Measurements from ENCODE around the gene DHX34.
"Not testable (repeated sequence)": the region's sequence is repeated elsewhere in the genome, so short reads cannot be mapped to it uniquely, and the experiment has no call there.

Gene DHX34, protein sequence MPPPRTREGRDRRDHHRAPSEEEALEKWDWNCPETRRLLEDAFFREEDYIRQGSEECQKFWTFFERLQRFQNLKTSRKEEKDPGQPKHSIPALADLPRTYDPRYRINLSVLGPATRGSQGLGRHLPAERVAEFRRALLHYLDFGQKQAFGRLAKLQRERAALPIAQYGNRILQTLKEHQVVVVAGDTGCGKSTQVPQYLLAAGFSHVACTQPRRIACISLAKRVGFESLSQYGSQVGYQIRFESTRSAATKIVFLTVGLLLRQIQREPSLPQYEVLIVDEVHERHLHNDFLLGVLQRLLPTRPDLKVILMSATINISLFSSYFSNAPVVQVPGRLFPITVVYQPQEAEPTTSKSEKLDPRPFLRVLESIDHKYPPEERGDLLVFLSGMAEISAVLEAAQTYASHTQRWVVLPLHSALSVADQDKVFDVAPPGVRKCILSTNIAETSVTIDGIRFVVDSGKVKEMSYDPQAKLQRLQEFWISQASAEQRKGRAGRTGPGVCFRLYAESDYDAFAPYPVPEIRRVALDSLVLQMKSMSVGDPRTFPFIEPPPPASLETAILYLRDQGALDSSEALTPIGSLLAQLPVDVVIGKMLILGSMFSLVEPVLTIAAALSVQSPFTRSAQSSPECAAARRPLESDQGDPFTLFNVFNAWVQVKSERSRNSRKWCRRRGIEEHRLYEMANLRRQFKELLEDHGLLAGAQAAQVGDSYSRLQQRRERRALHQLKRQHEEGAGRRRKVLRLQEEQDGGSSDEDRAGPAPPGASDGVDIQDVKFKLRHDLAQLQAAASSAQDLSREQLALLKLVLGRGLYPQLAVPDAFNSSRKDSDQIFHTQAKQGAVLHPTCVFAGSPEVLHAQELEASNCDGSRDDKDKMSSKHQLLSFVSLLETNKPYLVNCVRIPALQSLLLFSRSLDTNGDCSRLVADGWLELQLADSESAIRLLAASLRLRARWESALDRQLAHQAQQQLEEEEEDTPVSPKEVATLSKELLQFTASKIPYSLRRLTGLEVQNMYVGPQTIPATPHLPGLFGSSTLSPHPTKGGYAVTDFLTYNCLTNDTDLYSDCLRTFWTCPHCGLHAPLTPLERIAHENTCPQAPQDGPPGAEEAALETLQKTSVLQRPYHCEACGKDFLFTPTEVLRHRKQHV

DNA sequence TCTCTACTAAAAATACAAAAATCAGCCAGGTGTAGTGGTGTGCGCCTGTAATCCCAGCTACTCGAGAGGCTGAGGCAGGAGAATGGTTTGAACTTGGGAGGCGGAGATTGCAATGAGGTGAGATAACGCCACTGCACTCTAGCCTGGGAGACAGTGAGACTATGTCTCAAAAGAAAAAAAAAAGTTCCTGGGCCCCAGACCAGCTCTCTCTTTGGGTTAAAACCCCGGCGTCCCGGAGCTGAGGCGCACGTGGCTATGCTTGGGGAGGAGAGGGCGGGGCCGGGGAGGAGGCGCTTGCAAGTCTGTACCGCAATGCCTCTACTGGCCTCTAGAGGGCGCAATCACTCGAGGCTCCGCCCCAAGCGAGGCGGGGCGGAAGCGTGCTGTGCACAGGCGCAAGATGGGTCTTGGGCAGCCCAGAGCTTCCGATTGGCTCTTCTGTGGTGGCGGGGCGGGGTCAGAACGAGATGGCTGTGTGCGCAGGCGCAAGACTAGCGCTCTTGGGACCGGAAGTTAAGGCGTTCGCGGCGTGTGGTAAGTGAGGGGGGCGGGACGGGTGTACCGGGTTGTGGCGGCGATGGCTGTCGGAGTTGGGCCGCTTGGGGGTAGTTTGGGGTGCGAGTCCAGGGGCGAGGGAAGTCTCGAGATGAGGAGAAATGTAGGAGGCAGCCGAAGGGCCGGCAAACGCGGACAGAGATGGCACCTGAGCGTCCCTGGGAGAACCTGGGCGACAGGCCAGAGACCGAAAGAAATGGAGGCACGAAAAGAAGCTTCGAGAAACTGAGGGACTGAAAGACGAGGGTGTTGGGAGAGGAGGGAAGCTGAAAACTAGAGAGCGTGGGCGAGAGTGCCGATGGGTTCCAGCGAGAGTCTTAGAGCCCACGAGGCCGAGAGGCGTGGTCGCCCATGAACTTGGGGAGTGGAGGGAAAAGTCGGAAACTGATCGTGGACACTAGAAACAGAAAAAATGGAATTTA, at the start of gene DHX34:
DHX34 (plus strand) TSS at position 497 of the 977 bp plus-strand sequence. CDS start 3,716 bp downstream, outside the sequence.
- DNase-seq = peak; percentile 94

DNA sequence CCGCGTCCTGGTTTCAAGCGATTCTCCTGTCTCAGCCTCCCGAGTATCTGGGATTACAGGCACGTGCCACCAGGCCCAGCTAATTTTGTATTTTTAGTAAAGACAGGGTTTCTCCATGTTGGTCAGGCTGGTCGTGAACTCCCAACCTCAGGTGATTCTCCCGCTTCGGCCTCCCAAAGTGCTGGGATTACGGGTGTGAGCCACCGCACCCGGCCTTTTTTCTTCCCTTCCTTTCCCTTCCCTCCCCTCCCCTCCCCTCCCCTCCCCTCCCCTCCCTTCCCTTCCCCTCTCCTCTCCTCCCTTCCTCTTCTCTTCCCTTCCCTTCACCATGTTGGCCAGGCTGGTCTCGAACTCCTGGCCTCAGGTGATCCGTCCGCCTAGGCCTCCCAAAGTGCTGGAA, 48.2 kb upstream of the DHX34 start:
- not testable (repeated sequence) for DNase-seq

DNA sequence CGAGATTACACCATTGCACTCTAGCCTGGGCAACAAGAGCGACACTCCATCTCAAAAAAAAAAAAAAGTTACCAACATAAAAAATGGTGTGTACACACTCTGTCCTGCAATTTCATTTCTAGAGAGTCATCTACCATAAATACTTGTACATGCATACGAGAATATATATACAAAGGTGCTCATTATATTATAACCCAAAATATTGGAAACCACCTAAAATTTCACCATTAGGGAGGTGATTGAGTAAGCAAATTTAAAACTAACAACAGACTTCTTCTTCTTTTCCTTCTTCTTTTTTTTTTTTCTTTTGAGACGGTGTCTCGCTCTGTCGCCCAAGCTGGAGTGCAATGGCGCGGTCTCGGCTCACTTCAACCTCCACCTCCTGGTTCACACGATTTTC, 46.9 kb upstream of the DHX34 start:
- DNase-seq = no peak

DNA sequence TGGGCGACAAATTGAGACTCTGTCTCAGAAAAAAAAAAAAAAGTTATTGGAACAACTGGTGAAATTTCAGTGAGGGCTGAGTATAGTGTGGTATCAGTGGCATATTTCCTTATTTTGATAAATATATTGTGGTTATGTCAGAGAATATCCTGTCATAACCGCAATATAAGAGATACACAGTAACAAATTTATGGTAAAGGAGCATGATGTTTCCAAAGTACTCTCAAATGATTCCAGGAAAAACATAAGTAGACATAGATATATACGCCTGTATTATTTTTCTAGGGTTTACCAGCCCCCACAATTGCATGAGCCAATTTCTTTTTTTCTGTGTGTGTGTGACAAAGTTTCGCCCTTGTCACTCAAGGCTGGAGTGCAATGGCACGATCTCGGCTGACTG, 45.1 kb upstream of the DHX34 start:
- DNase-seq = no peak

DNA sequence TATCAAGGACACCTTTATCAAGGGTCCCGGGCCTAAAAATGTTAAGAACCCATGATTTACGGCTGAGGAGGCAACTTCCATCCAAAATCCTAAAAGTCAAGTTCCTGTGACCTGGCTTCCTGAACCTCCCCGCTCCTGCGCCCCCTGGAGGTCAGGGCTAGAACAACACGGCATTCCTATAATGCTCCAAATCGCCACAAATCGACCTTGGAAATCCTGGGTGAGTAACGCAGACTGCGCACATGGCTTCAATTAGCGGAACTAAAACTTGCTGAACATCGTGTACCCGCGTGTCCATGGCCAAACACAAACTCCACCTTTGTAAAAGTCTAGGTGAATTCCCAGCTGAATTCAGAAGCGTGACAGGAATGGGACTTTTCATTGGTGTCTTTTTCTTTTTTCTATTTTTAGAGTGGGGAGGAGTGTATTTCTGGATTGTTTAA, 43.8 kb upstream of the DHX34 start:
- DNase-seq = peak; percentile 0

DNA sequence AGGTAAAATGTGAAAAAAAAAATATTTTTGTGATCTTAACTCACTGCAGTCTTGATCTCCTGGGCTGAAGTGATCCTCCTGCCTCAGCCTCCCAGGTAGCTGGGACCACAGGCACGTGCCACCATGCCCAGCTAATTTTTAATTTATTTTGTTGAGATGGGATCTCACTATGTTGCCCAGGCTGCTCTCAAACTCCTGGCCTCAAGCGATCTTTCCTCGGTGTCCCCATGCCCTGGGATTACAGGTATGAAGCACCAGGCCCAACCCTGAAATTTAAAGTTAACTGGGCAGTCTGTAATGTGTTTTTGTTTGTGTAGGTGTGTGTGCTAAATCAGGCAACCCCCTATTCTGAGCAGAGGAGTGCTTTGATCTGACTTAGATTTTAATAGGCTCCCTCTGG, 42.8 kb upstream of the DHX34 start:
- DNase-seq = no peak

DNA sequence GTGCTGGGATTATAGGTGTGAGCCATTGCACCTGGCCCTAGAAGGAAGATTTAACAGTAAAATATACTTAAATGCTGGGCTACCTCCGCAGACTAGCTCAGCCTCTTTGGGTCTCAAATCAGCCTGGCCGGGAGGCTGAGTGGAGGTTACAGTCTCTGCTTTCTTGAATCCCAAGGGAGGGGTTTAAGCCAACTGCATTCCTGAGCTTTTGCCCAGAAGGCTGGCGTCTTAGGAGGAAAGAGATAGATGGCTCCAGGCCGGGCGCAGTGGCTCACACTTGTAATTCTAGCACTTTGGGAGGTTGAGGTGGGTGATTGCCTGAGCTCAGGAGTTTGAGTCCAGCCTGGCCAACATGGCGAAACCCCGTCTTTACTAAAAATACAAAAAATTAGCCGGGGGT, 40.1 kb upstream of the DHX34 start:
- no peak for DNase-seq

DNA sequence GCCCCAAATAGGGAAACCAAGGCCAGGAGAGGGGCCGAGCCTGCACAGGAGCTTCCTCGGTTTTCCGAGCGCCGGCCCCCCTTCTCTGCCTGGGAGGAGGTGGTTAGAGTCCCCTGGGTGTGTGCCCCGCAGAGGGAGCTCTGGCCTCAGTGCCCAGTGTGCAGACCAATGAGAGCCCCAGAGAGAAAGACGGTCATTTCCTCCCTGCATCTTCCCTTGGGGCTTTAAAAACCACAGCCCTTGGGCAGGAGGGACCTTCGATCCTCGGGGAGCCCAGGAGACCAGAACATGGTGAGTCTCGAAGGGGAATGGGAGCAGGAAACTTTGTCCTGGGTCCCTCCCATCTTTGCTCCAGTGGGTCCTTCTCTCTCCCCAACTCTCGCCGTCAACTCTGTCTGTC, 39.5 kb upstream of the DHX34 start, which contains the start of gene C5AR1:
C5AR1 (plus strand) TSS at position 254 of the 400 bp plus-strand sequence; CDS start at position 289, 35 bp downstream.
- no peak for DNase-seq

DNA sequence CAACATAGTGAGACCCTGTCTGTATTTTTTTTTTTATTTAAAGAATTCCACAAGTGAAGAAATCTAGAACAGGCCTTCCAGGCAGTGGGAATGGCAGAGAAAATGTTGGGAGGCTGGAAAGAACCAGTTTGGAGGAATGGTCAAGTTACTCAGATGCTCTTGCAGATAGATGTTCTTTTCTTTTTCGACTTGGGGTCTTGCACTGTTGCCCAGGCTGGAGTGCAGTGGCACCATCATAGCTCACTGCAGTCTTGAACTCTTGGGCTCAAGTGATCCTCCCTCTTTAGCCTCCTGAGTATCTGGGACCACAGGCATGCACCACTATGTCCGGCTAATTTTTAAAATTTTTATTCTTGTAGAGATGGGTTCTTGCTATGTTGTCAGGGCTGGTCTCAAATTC, 38.8 kb upstream of the DHX34 start:
- no peak for DNase-seq

DNA sequence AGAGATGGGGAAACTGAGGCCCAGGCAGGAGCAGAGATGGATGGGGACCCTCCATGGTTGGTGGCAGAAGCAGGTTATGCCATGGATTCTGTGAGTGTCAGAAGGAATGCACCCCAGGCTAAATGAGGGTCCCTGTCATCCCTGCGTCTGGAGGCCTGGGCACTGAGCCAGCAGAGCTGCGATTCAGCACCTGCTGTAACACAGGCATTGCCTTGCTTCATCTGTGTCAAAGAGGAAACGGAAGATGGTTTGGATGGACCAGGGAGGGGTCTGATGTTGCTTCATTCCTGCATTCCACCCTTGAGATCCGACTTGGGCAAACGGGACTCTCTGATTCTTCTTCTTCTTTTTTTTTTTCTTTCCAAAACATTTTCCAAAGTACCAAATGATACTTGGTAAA, 38.3 kb upstream of the DHX34 start:
- peak; percentile 20 for DNase-seq

DNA sequence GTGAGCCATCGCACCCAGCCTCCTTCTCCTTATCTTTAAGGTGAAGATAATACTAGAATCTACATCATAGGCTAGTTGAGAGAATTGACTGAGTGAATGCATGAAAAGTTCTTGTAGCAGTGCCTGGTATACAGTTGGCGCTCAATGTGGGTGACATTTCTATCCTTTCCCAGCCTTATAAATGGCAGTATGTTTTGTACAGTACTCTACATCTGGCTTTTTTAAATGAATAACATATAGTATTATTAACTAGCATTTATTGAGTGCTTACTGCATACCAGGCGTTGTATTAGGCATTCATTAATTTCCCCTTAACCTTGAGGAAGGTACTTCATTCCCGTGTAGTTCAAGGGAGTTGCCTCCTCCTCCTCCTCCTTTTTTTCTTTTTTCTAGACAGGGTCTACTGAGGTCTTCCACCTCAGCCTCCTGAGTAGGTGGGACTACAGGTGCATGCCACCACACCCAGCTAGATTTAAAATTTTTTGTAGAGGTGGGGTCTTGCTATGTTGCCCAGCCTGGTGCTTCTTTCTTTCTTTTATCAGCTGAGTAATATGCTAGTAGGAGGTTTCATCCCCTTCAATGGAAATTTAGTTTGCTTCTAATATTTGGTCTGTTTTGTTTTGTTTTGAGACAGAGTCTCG, 36.6 kb upstream of the DHX34 start:
- no peak for DNase-seq

DNA sequence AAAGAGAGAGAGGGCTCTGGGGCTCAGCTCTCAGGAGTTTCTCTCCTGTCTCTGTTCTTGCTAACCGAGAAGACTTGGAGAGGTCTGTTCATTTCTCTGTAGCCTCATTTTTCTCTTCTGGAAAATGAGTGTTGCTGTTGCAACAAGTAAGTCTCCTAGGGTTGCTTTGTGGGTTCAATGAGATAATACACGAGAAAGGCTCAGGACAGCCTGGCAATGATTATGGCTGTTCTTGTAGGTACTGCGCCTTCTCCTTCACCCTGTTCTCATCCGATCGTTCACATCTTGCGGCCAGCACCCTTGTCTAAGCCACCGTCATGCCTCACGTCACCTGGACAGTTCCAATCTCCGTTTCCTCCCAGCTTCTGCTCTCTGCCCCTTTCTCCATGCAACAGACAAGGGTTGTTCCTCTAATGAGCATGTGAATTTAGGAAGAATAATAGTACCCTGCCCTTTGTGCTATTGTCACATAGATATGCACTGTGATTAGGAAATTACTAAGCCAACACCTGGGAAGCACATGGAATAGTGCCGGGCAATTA, 35.3 kb upstream of the DHX34 start:
- no peak for DNase-seq

DNA sequence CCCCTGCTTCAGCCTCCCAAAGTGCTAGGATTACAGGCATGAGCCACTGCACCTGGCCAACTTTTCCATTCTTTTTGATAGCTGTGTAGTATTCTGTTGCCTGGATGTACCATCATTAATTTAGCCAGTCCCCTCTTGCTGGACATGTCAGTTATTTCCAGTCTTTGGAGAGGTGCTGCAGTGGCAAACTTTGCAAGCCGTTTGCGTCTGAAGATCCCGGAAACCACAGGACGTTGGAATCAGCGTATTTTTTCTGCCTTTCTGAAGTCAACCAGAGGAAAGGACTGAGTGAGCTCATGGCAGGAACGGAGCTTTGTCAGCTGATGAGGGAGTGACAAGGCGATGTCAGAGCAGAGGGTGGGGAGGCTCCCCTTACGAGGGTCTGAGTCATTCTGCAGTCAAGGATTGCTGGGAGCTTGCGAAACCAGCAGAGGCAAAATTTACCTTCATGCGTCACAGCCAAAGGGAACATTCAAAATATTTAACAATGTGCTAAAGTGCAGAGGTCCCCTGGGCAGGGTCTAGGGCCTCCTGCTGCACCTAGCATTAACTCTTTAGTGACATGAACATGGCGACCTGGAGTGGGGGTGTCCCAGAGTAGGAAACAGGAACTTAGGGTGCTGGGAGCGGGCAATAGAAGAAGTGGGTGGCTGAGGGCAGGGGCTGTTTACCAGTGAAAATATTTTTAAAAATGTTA, 33.8 kb upstream of the DHX34 start:
- no peak for DNase-seq

DNA sequence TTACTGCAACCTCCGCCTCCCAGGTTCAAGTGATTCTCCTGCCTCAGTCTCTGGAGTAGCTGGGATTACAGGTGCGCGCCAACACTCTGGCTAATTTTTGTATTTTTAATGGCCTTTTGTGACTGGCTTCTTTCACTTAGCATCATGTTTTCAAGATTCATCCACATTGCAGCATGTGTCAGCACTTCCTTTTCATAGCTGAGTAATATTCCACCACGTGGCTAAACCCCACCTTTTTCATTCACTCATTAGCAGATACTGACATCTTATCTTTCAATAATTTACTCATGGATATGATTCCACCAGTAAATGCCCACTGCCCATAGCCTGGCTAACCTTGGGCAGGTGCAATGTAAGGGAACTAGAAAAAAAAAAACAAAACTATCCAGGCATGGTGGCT, 32.6 kb upstream of the DHX34 start:
- no peak for DNase-seq

DNA sequence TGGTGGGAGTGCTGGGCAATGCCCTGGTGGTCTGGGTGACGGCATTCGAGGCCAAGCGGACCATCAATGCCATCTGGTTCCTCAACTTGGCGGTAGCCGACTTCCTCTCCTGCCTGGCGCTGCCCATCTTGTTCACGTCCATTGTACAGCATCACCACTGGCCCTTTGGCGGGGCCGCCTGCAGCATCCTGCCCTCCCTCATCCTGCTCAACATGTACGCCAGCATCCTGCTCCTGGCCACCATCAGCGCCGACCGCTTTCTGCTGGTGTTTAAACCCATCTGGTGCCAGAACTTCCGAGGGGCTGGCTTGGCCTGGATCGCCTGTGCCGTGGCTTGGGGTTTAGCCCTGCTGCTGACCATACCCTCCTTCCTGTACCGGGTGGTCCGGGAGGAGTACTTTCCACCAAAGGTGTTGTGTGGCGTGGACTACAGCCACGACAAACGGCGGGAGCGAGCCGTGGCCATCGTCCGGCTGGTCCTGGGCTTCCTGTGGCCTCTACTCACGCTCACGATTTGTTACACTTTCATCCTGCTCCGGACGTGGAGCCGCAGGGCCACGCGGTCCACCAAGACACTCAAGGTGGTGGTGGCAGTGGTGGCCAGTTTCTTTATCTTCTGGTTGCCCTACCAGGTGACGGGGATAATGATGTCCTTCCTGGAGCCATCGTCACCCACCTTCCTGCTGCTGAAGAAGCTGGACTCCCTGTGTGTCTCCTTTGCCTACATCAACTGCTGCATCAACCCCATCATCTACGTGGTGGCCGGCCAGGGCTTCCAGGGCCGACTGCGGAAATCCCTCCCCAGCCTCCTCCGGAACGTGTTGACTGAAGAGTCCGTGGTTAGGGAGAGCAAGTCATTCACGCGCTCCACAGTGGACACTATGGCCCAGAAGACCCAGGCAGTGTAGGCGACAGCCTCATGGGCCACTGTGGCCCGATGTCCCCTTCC, 28.9 kb upstream of the DHX34 start:
- no peak for DNase-seq

DNA sequence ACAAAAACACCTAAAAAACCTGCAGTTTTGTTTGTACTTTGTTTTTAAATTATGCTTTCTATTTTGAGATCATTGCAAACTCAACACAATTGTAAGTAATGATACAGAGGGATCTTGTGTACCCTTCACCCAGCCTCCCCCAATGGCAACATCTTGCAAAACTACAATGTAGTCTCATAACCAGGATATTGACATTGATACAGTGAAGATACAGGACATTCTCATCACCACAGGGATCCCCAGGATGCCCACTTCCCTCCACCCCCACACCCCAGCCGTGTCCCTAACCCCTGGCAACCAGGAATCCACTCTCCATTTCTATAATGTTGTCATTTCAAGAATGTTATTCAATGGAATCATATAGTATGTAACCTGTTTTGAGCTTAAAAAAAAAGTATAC, 27.5 kb upstream of the DHX34 start:
- no peak for DNase-seq

DNA sequence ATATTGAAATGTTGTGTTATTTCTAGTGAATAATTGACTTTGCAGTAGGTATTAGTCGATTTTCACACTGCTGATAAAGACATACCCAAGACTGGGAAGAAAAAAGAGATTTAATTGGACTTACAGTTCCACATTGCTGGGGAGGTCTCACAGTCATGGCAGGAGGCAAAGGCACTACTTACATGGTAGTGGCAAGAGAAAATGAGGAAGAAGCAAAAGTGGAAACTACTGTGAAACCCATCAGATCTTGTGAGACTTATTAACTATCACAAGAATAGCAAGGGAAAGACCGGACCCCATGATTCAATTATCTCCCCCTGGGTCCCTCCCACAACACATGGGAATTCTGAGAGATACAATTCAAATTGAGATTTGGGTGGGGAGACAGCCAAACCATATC, 27.1 kb upstream of the DHX34 start:
- DNase-seq = no peak

DNA sequence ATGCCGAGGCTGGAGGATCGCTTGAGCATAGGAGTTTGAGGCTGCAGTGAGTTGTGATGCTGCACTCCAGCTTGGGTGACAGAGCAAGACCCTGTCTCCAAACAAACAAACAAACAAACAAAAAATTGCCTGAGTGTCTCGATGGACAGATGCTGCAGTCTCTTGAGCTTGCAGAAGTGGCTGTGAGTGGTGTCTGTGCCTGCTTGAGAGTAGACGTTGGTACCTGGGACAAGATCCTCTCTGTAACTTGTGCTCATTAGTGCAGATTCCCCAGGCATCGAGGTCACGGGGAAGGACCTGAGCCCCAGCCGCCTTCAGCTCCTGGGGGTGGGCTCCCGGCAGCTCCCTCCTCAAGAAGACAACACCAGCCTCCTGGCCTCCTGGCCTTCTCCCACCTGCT, 25.7 kb upstream of the DHX34 start:
- DNase-seq = no peak

DNA sequence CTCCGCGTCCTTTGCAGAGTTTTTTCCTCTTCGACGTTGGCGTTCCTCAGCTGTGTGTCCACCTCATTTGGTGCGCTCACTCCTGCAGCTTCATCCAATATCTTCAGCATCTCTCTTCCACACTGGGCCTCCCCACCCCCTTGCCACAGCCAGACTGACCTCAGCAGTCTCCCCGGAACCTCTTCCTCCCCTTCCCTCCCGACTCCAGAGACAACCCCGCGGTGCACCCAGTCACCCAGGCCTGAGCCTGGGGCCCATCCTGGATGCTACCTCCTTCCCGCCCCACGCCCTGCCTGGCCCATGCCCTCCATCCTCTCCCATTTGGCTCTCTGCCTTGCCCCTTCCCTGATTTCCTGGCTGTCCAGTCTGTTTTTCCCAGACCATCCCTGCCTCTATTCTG, 25.2 kb upstream of the DHX34 start:
- no peak for DNase-seq
